H1 (cell line): ENCODE measurements around the gene GNG14. TPM values are rescaled to one million over a fixed set of nuclear protein-coding genes. Genes with fewer than 3 reads are reported as not detected.

Experiments
- CTCF ChIA-PET: fragments of 300-600 bp; sonication (Branson Sonifier 250); formaldehyde crosslinking; loops from one replicate; lab custom pipeline; 2021; ENCODE audit not compliant: partially characterized antibody; lab: Charles Lee
- POLR2A ChIA-PET: fragments of 300-600 bp; sonication (Branson Sonifier 250); formaldehyde crosslinking; loops from one replicate; lab custom pipeline; 2021; ENCODE audit warnings: inconsistent platforms; ENCODE audit not compliant: partially characterized antibody; lab: Charles Lee
- DNase-seq, 2 experiments: peaks; one replicate each; pipeline versions ENCODE4 v3.0.0 to v3.0.0-alpha.2; 2010 to 2022; ENCODE audit warnings: low spot score in 2 of 2, low read depth in 1 of 2, mixed read lengths in 1 of 2
- FAIRE-seq: peaks from 2 replicates; lab custom pipeline; 2011; peaks lifted over from hg19 to GRCh38; lab: Jason Lieb, UNC
- H2AFZ ChIP-seq: 2 replicates; pipeline ENCODE4 v1.8.1; 2012; ENCODE audit warnings: low read length, inconsistent platforms
- H2AK5ac ChIP-seq: 2 replicates; pipeline ENCODE4 v1.6.1; 2013; ENCODE audit warnings: low read depth, low read length
- H2BK120ac ChIP-seq: replicated peaks from 2 replicates; pipeline ENCODE3; 2013; ENCODE audit warnings: low read depth, low read length, inconsistent platforms
- H2BK12ac ChIP-seq: 2 replicates; pipeline ENCODE4 v1.6.1; 2013; ENCODE audit warnings: low read depth, low read length
- H2BK15ac ChIP-seq: 2 replicates; pipeline ENCODE4 v1.6.1; 2013; ENCODE audit warnings: low read length
- H2BK20ac ChIP-seq: 2 replicates; pipeline ENCODE4 v1.6.1; 2013; ENCODE audit warnings: low read length
- H2BK5ac ChIP-seq: 2 replicates; pipeline ENCODE4 v1.6.1; 2013; ENCODE audit warnings: low read depth, low read length
- H3K14ac ChIP-seq: 2 replicates; pipeline ENCODE4 v1.6.1; 2013; ENCODE audit warnings: inconsistent platforms; ENCODE audit not compliant: insufficient read length
- H3K18ac ChIP-seq: 2 replicates; pipeline ENCODE4 v1.6.1; 2013; ENCODE audit warnings: low read length; ENCODE audit errors: extremely low read depth
- H3K23ac ChIP-seq: 2 replicates; pipeline ENCODE4 v1.6.1; 2013; ENCODE audit warnings: inconsistent platforms; ENCODE audit not compliant: insufficient read length
- H3K23me2 ChIP-seq: 2 replicates; pipeline ENCODE4 v1.6.1; 2013; ENCODE audit warnings: low read depth, low read length
- H3K27ac ChIP-seq: 2 replicates; pipeline ENCODE4 v1.6.1; 2011; ENCODE audit warnings: low read depth, low read length, inconsistent platforms
- H3K27me3 ChIP-seq, 4 experiments: replicated peaks in 1 of 4; 1 replicate in 1 of 4; 2 replicates in 3 of 4; pipeline versions ENCODE4 v1.6.1 to v1.8.1; 2011 to 2013; ENCODE audit warnings: low read length in 3 of 4, mild to moderate bottlenecking in 3 of 4, inconsistent platforms in 2 of 4, mixed read lengths in 2 of 4, moderate library complexity in 1 of 4; ENCODE audit not compliant: control insufficient read depth in 3 of 4, insufficient read depth in 3 of 4; ENCODE audit errors: extremely low read depth in 1 of 4
- H3K36me3 ChIP-seq, 4 experiments: 2 replicates each; pipeline versions ENCODE4 v1.6.1 to v1.8.1; 2011 to 2013; ENCODE audit warnings: mild to moderate bottlenecking in 4 of 4, low read length in 3 of 4, moderate library complexity in 2 of 4, control low read depth in 1 of 4, inconsistent platforms in 1 of 4; ENCODE audit not compliant: insufficient read depth in 4 of 4, control insufficient read depth in 2 of 4
- H3K4ac ChIP-seq: replicated peaks from 2 replicates; pipeline ENCODE3; 2013; ENCODE audit warnings: low read length, low read depth, mixed read lengths, inconsistent platforms; ENCODE audit not compliant: insufficient read length
- H3K4me1 ChIP-seq, 4 experiments: replicated peaks in 1 of 4; 1 replicate in 1 of 4; 2 replicates in 3 of 4; pipeline versions ENCODE4 v1.6.1 to v1.8.1; 2011 to 2013; ENCODE audit warnings: low read length in 3 of 4, inconsistent platforms in 2 of 4, mixed read lengths in 1 of 4; ENCODE audit not compliant: insufficient read depth in 4 of 4, control insufficient read depth in 3 of 4
- H3K4me2 ChIP-seq, 2 experiments: 2 replicates each; pipeline versions ENCODE4 v1.6.1 to v1.8.1; 2011 to 2013; ENCODE audit warnings: low read depth in 2 of 2, low read length in 2 of 2, control low read depth in 1 of 2, inconsistent platforms in 1 of 2, mild to moderate bottlenecking in 1 of 2; ENCODE audit not compliant: insufficient read depth in 1 of 2
- H3K4me3 ChIP-seq, 4 experiments: fragments of 200-600, 300-600 bp in 1 of 4; sonication (generic), shearing (Covaris generic), sonication (Bioruptor Twin) in 1 of 4; 2 replicates each; pipeline versions ENCODE4 v1.5.1 to v1.8.1; 2011 to 2016; ENCODE audit warnings: low read length in 4 of 4, low read depth in 3 of 4, control low read depth in 2 of 4, inconsistent platforms in 2 of 4, mild to moderate bottlenecking in 2 of 4, mixed read lengths in 1 of 4, moderate library complexity in 1 of 4; ENCODE audit not compliant: insufficient read depth in 2 of 4; ENCODE audit errors: extremely low read depth in 1 of 4
- H3K56ac ChIP-seq: replicated peaks from 2 replicates; pipeline ENCODE3; 2013; ENCODE audit warnings: low read depth, mild to moderate bottlenecking, mixed read lengths, low read length, inconsistent platforms; ENCODE audit not compliant: insufficient read length
- H3K79me1 ChIP-seq: 2 replicates; pipeline ENCODE4 v1.6.1; 2013; ENCODE audit warnings: low read depth, low read length, control low read depth
- H3K79me2 ChIP-seq, 2 experiments: 2 replicates each; pipeline versions ENCODE4 v1.6.1 to v1.8.1; 2012 to 2013; ENCODE audit warnings: low read length in 2 of 2, mild to moderate bottlenecking in 2 of 2, inconsistent platforms in 1 of 2; ENCODE audit not compliant: insufficient read depth in 2 of 2, control insufficient read depth in 1 of 2
- H3K9ac ChIP-seq, 4 experiments: replicated peaks in 1 of 4; 1 replicate in 1 of 4; 2 replicates in 3 of 4; pipeline versions ENCODE4 v1.6.1 to v1.8.1; 2011 to 2013; ENCODE audit warnings: low read depth in 3 of 4, low read length in 3 of 4, control low read depth in 2 of 4, mild to moderate bottlenecking in 2 of 4, moderate library complexity in 2 of 4, inconsistent platforms in 1 of 4; ENCODE audit errors: extremely low read depth in 1 of 4
- H3K9me3 ChIP-seq, 2 experiments: 2 replicates each; pipeline versions ENCODE4 v1.6.1 to v1.8.1; 2012 to 2013; ENCODE audit warnings: mild to moderate bottlenecking in 2 of 2, moderate library complexity in 2 of 2, control low read depth in 1 of 2, inconsistent platforms in 1 of 2, low read depth in 1 of 2, low read length in 1 of 2, mixed read lengths in 1 of 2; ENCODE audit not compliant: insufficient read depth in 2 of 2
- H4K20me1 ChIP-seq, 2 experiments: replicated peaks in 1 of 2; 2 replicates each; pipeline versions ENCODE3 to v1.8.1; 2011 to 2013; ENCODE audit warnings: inconsistent platforms in 2 of 2, low read length in 2 of 2, mild to moderate bottlenecking in 1 of 2; ENCODE audit not compliant: insufficient read depth in 2 of 2, control insufficient read depth in 1 of 2
- H4K5ac ChIP-seq: 2 replicates; pipeline ENCODE4 v1.6.1; 2013; ENCODE audit warnings: low read length, low read depth, mixed read lengths, inconsistent platforms; ENCODE audit not compliant: insufficient read length
- H4K8ac ChIP-seq: 2 replicates; pipeline ENCODE4 v1.8.0; 2013; ENCODE audit warnings: mild to moderate bottlenecking, moderate library complexity, low read length, inconsistent platforms; ENCODE audit not compliant: insufficient read depth; ENCODE audit errors: extremely low read depth
- H4K91ac ChIP-seq: replicated peaks from 2 replicates; pipeline ENCODE3; 2013; ENCODE audit warnings: low read length, mixed read lengths, inconsistent platforms; ENCODE audit not compliant: insufficient read length
- CREB1 ChIP-seq: IDR thresholded peaks from 2 replicates; pipeline ENCODE4 v1.6.1; 2012; ENCODE audit warnings: inconsistent platforms
- GTF2F1 ChIP-seq: IDR thresholded peaks from 2 replicates; pipeline ENCODE4 v1.6.1; 2012; ENCODE audit warnings: low read depth, low read length, improper control_type of control experiment, borderline replicate concordance
- POLR2A ChIP-seq, 2 experiments: IDR thresholded peaks; 1 replicate in 1 of 2; 2 replicates in 1 of 2; pipeline ENCODE4 v1.6.1; 2011; ENCODE audit warnings: low read depth in 2 of 2, low read length in 2 of 2, mild to moderate bottlenecking in 2 of 2; ENCODE audit errors: control extremely low read depth in 1 of 2
- POU5F1 ChIP-seq: IDR thresholded peaks from 2 replicates; pipeline ENCODE4 v1.6.1; 2011; ENCODE audit warnings: low read depth, mild to moderate bottlenecking, low read length, moderate library complexity
- SAP30 ChIP-seq: fragments of 300-600 bp; sonication (generic); IDR thresholded peaks from 2 replicates; pipeline ENCODE4 v1.7.1; 2012; ENCODE audit warnings: low read length, moderate library complexity, mild to moderate bottlenecking, inconsistent platforms; ENCODE audit not compliant: insufficient read depth, insufficient replicate concordance
- SP4 ChIP-seq: IDR thresholded peaks from 2 replicates; pipeline ENCODE4 v1.6.1; 2012; ENCODE audit warnings: low read length, inconsistent platforms
- TAF1 ChIP-seq: IDR thresholded peaks from 2 replicates; pipeline ENCODE4 v1.6.1; 2011; ENCODE audit warnings: mild to moderate bottlenecking, low read depth, low read length
- TAF7 ChIP-seq: optimal IDR thresholded peaks from 2 replicates; pipeline ENCODE3; 2011; ENCODE audit warnings: low read depth, mild to moderate bottlenecking, inconsistent platforms, low read length, moderate library complexity, borderline replicate concordance
- TBP ChIP-seq: IDR thresholded peaks from 2 replicates; pipeline ENCODE4 v1.6.1; 2011; ENCODE audit warnings: low read depth, low read length, improper control_type of control experiment
- YY1 ChIP-seq: IDR thresholded peaks from 2 replicates; pipeline ENCODE4 v1.6.1; 2011; ENCODE audit warnings: low read depth, mild to moderate bottlenecking, low read length
- WGBS, 2 experiments: shearing (Covaris generic) in 1 of 2; methylation state at CpG; one replicate each; pipeline versions ENCODE4 v1.1.6 to v1.1.7; 2013 to 2015; ENCODE audit warnings: low lambda C conversion rate in 2 of 2, mixed read lengths in 2 of 2, inconsistent platforms in 1 of 2, low coverage in 1 of 2, missing lambda C conversion rate in 1 of 2; ENCODE audit not compliant: insufficient replicate concordance in 2 of 2, insufficient coverage in 1 of 2, insufficient read length in 1 of 2; ENCODE audit errors: extremely low coverage in 1 of 2, missing lambda C conversion rate in 1 of 2; 5-methylcytosine and 5-hydroxymethylcytosine counted together
- polyA plus RNA-seq, 7 experiments: library from polyadenylated mRNA; depleted of rRNA in 3 of 7; stranded (reverse) in 5 of 7; unstranded in 2 of 7; fragments of >200 nt in 5 of 7; fragments of 200-250 nt in 2 of 7; gene quantifications; 1 replicate in 5 of 7; 2 replicates in 1 of 7; 4 replicates in 1 of 7; pipeline versions ENCODE4 v1.2.1 to v1.2.3, GENCODE V29; 2011 to 2013; ENCODE audit warnings: missing spikeins in 2 of 7, mixed read lengths in 2 of 7
- total RNA-seq: library from RNA; stranded (reverse); fragmentation: NEBNext Ultra II Directional; extraction: Animal tissue kit (Norgen Biotek cat#: 25700); gene quantifications from 2 replicates; pipeline ENCODE4 v1.2.1, GENCODE V29; 2021

GNG14 gene
- total and polyA plus RNA-seq, 2 of the 8 experiments (the other 6 are each of a cell fraction or from before 2014, with no cell fraction given), result not detected

DNA sequence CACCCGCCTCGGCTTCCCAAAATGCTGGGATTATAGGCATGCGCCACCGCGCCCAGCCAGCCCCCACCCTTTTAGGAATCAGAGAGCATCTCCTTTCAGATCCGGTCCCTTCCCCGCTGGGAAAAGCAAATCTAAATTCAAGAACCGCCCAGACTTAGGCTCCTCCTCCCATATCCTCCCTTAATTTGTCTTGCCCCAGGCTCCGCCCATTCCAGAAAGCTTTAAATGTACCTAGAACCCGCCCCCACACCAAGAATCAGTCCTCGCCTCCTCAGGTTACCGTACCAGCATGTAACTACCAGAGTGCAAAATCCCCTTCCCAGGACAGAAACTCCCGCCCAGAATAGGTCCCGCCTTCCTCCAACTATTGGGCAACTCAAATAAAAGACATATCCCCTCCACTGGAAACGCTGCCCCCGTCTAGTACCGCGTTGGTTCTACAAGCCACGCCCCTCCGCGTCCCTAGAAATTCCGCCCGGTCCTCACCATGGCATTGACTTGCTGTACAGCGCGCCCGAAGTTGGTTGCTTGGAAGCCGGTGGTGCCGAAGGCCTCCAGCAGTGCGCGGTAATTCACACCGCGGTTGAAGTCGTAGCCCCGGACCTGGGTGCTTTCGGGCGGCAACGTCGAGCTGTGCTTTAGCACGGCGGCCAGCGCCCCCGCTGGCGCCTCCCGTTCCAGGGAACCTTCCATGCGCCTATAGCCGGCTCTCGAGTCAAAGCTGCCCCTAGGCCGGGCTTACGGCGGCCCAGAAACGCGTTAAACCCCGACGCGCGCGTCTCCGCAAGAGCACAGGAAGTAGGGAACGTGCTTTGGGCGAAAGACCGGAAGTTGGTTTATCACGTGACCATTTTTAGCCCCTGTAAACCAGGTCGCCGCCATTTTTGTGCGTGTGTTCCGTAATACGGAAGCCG is 6.5 kb upstream of the GNG14 start, which contains the start of gene DHPS:
TSS of gene DHPS (minus strand) at position 807 of the 914 bp plus-strand sequence. CDS start at position 693, 114 bp downstream.
- POLR2A ChIA-PET, result interaction anchor here (0.7 to 6.4 kb wide), 34 partner anchors 9 to 1792 kb away, joined by 3 to 93 read pairs (median 4); partner anchors contain the start of genes BEST2, FBXW9, GET3 and MAN2B1
- peak within 1 kb of the TSS; percentile 64 for H3K18ac ChIP-seq
- no peak within 1 kb of the TSS for H2BK15ac ChIP-seq
- 0 out of 2 replicates have a peak within 1 kb of the TSS, but pooled peaks have one; percentile 21 for H2AFZ ChIP-seq
- peak within 1 kb of the TSS; percentile 94 for H3K56ac ChIP-seq
- H3K36me3 ChIP-seq, result peaks cover 23 to 27% (median 25%) of the 10 kb centered on the region in 4 experiments
- peak; percentile 93 for FAIRE-seq
- no peak within 1 kb of the TSS for H3K23ac ChIP-seq
- H2BK12ac ChIP-seq, result 0 out of 2 replicates have a peak within 1 kb of the TSS, but pooled peaks have one; percentile 55
- peak within 1 kb of the TSS; percentile 43 to 65 for H3K4me2 ChIP-seq
- peak within 1 kb of the TSS; percentile 63 for H3K4ac ChIP-seq
- no peaks in the 10 kb centered on the region for H3K23me2 ChIP-seq
- peak; percentile 85 to 96 for DNase-seq
- H3K9ac ChIP-seq, result peak within 1 kb of the TSS; percentile 93 to 99 (median 95)
- CTCF ChIA-PET, result interaction anchor here (0.6 to 1.2 kb wide), 2 partner anchors 103 to 115 kb away, joined by 3 to 4 read pairs; no protein-coding TSS in a partner anchor
- peak within 1 kb of the TSS; percentile 85 for H4K91ac ChIP-seq
- H4K5ac ChIP-seq, result peak within 1 kb of the TSS; percentile 49
- no peaks in the 10 kb centered on the region; a peak in 1 of 4 replicates for H3K9me3 ChIP-seq
- peaks cover 0 to 6% of the 10 kb centered on the region in 2 experiments for H4K20me1 ChIP-seq
- no peaks in the 10 kb centered on the region for H3K27me3 ChIP-seq
- peaks cover 6% of the 10 kb centered on the region; the same call in 1 of the 2 replicates for H3K79me1 ChIP-seq
- no peak within 1 kb of the TSS for H2BK120ac ChIP-seq
- no peak within 1 kb of the TSS for H3K14ac ChIP-seq
- H3K4me3 ChIP-seq, result peak within 1 kb of the TSS; percentile 81 to 99 (median 90)
- peaks cover 0 to 3% (median 0%) of the 10 kb centered on the region in 4 experiments; a peak in 2 of 7 replicates for H3K4me1 ChIP-seq
- no peak within 1 kb of the TSS for H2BK20ac ChIP-seq
- peak within 1 kb of the TSS; percentile 98 for H3K27ac ChIP-seq
- H3K79me2 ChIP-seq, result peaks cover 0 to 11% of the 10 kb centered on the region in 2 experiments; a peak in 2 of 4 replicates
- peak within 1 kb of the TSS; percentile 98 for H2BK5ac ChIP-seq
- 0% methylated on average over 68 of the region's 68 CpGs; no CpG with 5 or more reads in 1 of the 2 experiments for WGBS, 2 experiments
- H2AK5ac ChIP-seq, result no peak within 1 kb of the TSS
- peak within 1 kb of the TSS; percentile 98; the same call in 1 of the 2 replicates for H4K8ac ChIP-seq
- TF ChIP-seq GTF2F1 (peak; percentile 46; the same call in 1 of the 2 replicates), POU5F1 (no peak), YY1 (peak; percentile 98), CREB1 (peak; percentile 9; the same call in 1 of the 2 replicates), TAF1 (peak; percentile 87), POLR2A (IDR thresholded peaks at IDR 0.05; ENCODE audit: control extremely low read depth in 1 of 2, low read depth in 2 of 2, low read length in 2 of 2) (peak; percentile 63 to 96), SP4 (no peak), SAP30 (no peak), TBP (peak; percentile 80), TAF7 (peak; percentile 85)
